ENCODE data around the gene LUC7L3. TPM values are rescaled to one million over a fixed set of nuclear protein-coding genes. Genes with fewer than 3 reads are reported as not detected.
"Not testable (repeated sequence)": the region's sequence is repeated elsewhere in the genome, so short reads cannot be mapped to it uniquely, and the experiment has no call there.

LUC7L3 gene
- total RNA-seq, 1 donor from 2014 or later: 71.5 TPM

DNA sequence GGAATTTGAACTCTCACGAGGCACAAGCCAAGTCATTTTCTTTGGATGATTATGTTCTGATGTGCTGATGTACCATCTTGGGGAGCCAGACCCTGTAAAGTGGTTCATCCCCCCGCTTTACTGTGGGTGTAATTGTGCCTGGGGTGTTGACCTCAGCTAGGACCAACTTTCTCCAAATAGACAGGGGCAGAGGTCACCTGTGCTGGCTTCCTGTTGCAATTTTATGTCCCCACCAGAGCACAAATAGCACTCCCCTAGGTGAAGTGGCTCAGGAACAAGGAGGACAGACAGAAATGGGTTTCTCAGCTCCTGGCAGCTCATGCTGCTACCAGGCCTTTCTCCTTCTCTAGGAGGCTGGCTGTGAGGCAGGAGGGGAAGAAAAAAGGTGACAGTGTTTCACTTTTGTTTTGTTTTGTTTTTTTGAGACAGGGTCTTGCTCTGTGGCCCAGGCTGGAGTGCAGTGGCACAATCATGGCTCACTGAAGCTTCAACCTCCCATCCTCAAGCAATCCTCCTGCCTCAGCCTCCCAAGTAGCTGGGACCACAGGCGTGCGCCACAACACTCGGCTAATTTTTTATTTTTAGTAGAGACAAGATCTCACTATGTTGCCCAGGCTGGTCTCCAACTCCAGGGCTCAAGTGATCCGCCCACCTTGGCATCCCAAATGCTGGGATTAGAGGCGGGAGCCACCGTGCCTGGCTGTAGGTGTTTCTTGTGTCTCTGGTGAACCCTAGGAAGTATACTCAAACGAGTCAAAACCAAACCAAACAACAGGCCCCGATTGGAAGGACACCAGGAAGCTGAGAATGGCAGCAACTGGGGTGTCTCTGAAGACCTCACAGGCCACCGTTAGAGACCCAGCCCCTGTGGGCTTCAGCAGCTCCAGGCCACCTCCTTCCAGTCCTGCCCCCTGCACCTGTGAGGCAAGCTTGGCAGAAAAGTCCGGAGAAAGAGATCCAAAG lies 83.5 kb downstream of the LUC7L3 start:
- no peaks in the 10 kb centered on the region for H3K9me3 Mint-ChIP-seq (ENCODE audit: low read depth)

DNA sequence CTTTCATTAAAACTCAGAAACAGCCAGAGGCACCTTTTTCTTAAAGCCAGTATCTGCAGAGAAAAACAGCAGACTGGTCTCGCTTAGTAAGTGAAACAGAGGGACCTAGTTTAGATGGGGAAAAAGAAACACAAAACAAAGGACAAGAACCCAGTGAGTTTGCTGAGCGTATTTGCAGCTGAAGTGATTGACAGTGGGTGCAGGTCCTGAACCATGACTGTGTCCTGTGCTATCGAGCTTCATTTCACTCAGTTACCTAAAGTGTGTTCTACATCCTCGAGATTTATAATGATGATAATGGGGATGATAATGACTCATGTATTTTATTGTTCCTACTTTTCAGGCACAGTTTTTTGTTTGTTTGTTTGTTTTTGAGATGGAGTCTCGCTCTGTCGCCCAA lies 84.3 kb downstream of the LUC7L3 start:
- Mint-ChIP-seq H3K4me3 (ENCODE audit: unreplicated experiment) (no peak overlapping the region), H3K27ac (ENCODE audit: unreplicated experiment) (no peak overlapping the region)

More for the DNA sequence above, 83.5 kb downstream of the LUC7L3 start:
- H3K36me3 Mint-ChIP-seq (ENCODE audit: low read depth): no peaks in the 10 kb centered on the region
- peaks cover 4% of the 10 kb centered on the region for H3K27me3 Mint-ChIP-seq (ENCODE audit: low read depth)
- H3K4me1 Mint-ChIP-seq (ENCODE audit: low read depth): peaks cover 15% of the 10 kb centered on the region
- H3K27ac Mint-ChIP-seq (ENCODE audit: unreplicated experiment): no peak overlapping the region
- TF ChIP-seq, protein P1, sequence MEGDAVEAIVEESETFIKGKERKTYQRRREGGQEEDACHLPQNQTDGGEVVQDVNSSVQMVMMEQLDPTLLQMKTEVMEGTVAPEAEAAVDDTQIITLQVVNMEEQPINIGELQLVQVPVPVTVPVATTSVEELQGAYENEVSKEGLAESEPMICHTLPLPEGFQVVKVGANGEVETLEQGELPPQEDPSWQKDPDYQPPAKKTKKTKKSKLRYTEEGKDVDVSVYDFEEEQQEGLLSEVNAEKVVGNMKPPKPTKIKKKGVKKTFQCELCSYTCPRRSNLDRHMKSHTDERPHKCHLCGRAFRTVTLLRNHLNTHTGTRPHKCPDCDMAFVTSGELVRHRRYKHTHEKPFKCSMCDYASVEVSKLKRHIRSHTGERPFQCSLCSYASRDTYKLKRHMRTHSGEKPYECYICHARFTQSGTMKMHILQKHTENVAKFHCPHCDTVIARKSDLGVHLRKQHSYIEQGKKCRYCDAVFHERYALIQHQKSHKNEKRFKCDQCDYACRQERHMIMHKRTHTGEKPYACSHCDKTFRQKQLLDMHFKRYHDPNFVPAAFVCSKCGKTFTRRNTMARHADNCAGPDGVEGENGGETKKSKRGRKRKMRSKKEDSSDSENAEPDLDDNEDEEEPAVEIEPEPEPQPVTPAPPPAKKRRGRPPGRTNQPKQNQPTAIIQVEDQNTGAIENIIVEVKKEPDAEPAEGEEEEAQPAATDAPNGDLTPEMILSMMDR (IDR thresholded peaks at IDR 0.05): no peak
- DNase-seq (ENCODE audit: low spot score): no peak
- H3K4me3 Mint-ChIP-seq (ENCODE audit: unreplicated experiment): no peak overlapping the region

DNA sequence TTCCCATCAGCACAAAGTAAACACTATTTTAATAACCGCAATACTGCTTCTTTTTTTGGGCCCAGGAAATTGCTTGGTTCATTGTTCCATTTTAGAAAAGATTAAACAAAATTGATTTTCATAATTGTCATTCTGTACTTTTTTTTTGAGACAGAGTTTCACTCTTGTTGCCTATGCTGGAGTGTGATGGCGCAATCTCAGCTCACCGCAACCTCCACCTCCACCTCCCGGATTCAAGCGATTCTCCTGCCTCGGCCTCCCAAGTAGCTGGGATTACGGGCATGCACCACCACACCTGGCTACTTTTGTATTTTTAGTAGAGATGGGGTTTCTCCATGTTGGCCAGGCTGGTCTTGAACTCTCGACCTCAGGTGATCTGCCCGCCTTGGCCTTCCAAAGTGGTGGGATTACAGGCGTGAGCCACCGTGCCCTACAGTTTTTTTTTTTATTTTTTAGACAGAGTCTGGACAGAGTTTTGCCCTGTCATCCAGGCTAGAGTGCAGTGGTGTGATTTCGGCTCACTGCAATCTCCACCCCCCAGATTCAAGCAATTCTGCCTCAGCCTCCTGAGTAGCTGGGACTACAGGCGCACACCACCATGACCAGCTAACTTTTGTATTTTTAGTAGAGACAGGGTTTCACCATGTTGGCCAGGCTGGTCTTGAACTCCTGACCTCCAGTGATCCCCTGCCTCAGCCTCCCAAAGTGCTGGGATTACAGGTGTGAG lies 85.5 kb downstream of the LUC7L3 start:
- H3K27me3 Mint-ChIP-seq (ENCODE audit: low read depth); H3K36me3 Mint-ChIP-seq (ENCODE audit: low read depth); H3K27ac Mint-ChIP-seq (ENCODE audit: unreplicated experiment); H3K4me1 Mint-ChIP-seq (ENCODE audit: low read depth); DNase-seq (ENCODE audit: low spot score); H3K9me3 Mint-ChIP-seq (ENCODE audit: low read depth); H3K4me3 Mint-ChIP-seq (ENCODE audit: unreplicated experiment): not testable (repeated sequence)

More for the DNA sequence above, 84.3 kb downstream of the LUC7L3 start:
- peaks cover 11% of the 10 kb centered on the region for H3K4me1 Mint-ChIP-seq (ENCODE audit: low read depth)
- no peak for DNase-seq (ENCODE audit: low spot score)
- no peaks in the 10 kb centered on the region for H3K36me3 Mint-ChIP-seq (ENCODE audit: low read depth)
- H3K27me3 Mint-ChIP-seq (ENCODE audit: low read depth): peaks cover 4% of the 10 kb centered on the region
- TF ChIP-seq, protein P1 (IDR thresholded peaks at IDR 0.05): no peak
- no peaks in the 10 kb centered on the region for H3K9me3 Mint-ChIP-seq (ENCODE audit: low read depth)

GRCh38 chr17:50805486-50805885 lies 86.1 kb downstream of the LUC7L3 start:
- TF ChIP-seq, protein P1 (IDR thresholded peaks at IDR 0.05): no peak
- Mint-ChIP-seq H3K36me3 (ENCODE audit: low read depth) (no peaks in the 10 kb centered on the region), H3K4me3 (ENCODE audit: unreplicated experiment) (no peak overlapping the region), H3K27ac (ENCODE audit: unreplicated experiment) (no peak overlapping the region), H3K4me1 (ENCODE audit: low read depth) (peaks cover 7% of the 10 kb centered on the region), H3K27me3 (ENCODE audit: low read depth) (peaks cover 4% of the 10 kb centered on the region), H3K9me3 (ENCODE audit: low read depth) (no peaks in the 10 kb centered on the region)
- DNase-seq (ENCODE audit: low spot score): no peak

Small RNAs within 50 kb of the gene (microRNA-seq; reads per million reads assigned to microRNA genes)
- not detected for gene MIR8059 (ENCODE audit: borderline number of aligned reads)

Other genes with a start within 250 kb of the LUC7L3 start
- gene RSAD1, start 240.7 kb upstream of the LUC7L3 start, total RNA-seq: 28.6 to 33.4 TPM (median 29.8 TPM) in 3 replicates
- gene MYCBPAP, start 211.2 kb upstream of the LUC7L3 start, total RNA-seq: 0.99 to 1.2 TPM (median 1.00 TPM) in 3 replicates
- not detected in 3 replicates for gene EPN3, start 186.9 kb upstream of the LUC7L3 start, total RNA-seq
- 51.0 to 60.1 TPM (median 51.8 TPM) in 3 replicates for gene SPATA20, start 172.4 kb upstream of the LUC7L3 start, total RNA-seq
- gene CACNA1G, start 158.9 kb upstream of the LUC7L3 start, total RNA-seq: 0.05 to 0.41 TPM (median 0.10 TPM) in 3 replicates
- 1.9 to 16.0 TPM (median 2.8 TPM) in 3 replicates for gene ABCC3, start 84.7 kb upstream of the LUC7L3 start, total RNA-seq
- 34.6 to 39.4 TPM (median 36.1 TPM) in 3 replicates for gene ANKRD40, start 11.7 kb upstream of the LUC7L3 start, total RNA-seq
- gene ANKRD40CL, start 47.9 kb downstream of the LUC7L3 start, total RNA-seq: not detected in 3 replicates
- 0.12 to 0.15 TPM in 2 of 3 replicates, not detected in the other for gene WFIKKN2, start 116.0 kb downstream of the LUC7L3 start, total RNA-seq
- 29.6 to 44.8 TPM (median 36.6 TPM) in 3 replicates for gene TOB1, start 146.8 kb downstream of the LUC7L3 start, total RNA-seq

All from chondrocyte (in vitro differentiated cells).